ENCODE measurements around the gene SLC41A1.

GRCh38 chr1:205798577-205798976 is 14.4 kb downstream of the SLC41A1 start:
- TF ChIP-seq CTCF (IDR thresholded peaks at IDR 0.05) (no peak), MEF2A (IDR thresholded peaks at IDR 0.05; ENCODE audit: borderline replicate concordance, low read depth) (no peak), EP300 (IDR thresholded peaks at IDR 0.05; ENCODE audit: borderline replicate concordance in 1 of 2, low read depth in 1 of 2, low read length in 1 of 2) (no peak), RFX5 (IDR thresholded peaks at IDR 0.05; ENCODE audit: low read length) (no peak), JUND (IDR thresholded peaks at IDR 0.05) (no peak), SIN3A (IDR thresholded peaks at IDR 0.05; ENCODE audit: borderline replicate concordance, low read depth, low read length) (no peak), IRF3 (IDR thresholded peaks at IDR 0.05; ENCODE audit: low read depth, low read length) (no peak)

Data from SK-N-SH (cell line).